ENCODE measurements around the gene RPS6KB1.
"Not testable (repeated sequence)": the region's sequence is repeated elsewhere in the genome, so short reads cannot be mapped to it uniquely, and the experiment has no call there.

The RPS6KB1 gene

DNA sequence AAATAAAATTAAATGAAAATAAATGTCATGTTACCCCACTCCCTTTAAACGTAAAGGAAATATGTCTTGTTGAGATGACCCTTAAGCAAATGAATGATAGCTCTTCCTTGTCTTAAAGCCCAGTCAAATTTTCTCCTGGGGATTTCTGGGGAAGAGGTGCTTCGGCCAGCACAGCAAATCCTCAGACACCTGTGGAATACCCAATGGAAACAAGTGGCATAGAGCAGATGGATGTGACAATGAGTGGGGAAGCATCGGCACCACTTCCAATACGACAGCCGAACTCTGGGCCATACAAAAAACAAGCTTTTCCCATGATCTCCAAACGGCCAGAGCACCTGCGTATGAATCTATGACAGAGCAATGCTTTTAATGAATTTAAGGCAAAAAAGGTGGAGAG lies 53.5 kb downstream of the RPS6KB1 start:
- not testable (repeated sequence) for DNase-seq

- not testable (repeated sequence) for DNase-seq
Observed at GRCh38 chr17:59947310-59947709, 54.4 kb downstream of the RPS6KB1 start.

- no peak for DNase-seq
Observed at GRCh38 chr17:59950049-59950448, 57.1 kb downstream of the RPS6KB1 start.

- no peak for DNase-seq
Observed at GRCh38 chr17:59954856-59955255, 61.9 kb downstream of the RPS6KB1 start.

DNA sequence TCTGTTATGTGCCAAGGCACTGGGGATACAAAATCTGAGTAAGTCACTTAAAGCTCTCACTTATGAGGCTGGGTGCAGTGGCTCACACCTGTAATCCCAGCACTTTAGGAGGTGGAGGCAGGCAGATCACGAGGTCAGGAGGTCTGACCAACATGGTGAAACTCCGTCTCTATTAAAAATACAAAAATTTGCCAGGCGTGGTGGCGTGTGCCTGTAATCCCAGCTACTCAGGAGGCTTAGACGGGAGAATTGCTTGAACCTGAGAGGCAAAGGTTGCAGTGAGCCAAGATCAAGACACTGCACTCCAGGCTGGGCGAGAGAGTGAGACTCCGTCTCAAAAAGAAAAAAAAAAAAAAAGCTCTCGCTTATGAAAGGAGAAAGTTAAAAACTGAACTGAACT lies 66.7 kb downstream of the RPS6KB1 start:
- not testable (repeated sequence) for DNase-seq

- no peak for DNase-seq
Observed at GRCh38 chr17:59962739-59963318, 69.9 kb downstream of the RPS6KB1 start.

DNA sequence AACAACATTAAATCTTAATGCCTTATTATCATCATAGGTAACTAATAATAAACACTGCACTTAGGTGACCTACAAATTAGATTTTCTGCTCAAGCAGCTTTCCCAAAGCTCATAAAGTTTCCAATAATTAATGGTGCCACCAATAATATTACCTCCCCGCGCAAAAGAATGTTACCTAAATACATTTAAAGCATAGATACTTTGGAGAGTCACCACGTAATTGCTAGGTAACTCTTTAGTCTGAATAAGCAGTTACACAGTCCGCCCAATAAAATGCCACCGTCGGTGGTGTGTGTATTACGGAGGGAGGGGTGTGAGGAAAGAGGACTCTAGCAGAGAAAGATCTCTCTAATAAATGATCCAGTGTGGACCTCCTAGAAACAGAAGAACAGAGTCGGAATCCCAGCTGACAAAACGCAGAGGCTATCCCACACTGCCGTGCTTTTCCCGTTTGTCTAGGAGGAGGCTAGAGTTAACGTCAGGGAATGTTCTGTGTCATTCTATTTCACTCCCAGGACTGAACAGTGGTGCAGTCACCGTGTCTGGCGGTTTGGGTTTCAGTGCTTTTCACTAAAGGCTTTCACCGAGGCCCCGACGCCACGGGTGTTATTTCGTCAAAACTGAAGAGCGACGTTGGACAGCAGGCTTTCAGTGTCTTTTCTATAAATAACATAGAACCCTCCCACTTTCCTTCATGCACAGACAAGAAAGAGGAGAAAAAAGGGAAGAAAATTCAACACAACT lies 71.0 kb downstream of the RPS6KB1 start:
- DNase-seq: peak; percentile 85 to 93

GRCh38 chr17:59964482-59965328 lies 71.8 kb downstream of the RPS6KB1 start, which contains the start of gene RNFT1:
Gene RNFT1 (minus strand): TSS chr17:59964740. CDS start chr17:59964663, 77 bp downstream.
- DNase-seq: peak; percentile 91 to 97

DNA sequence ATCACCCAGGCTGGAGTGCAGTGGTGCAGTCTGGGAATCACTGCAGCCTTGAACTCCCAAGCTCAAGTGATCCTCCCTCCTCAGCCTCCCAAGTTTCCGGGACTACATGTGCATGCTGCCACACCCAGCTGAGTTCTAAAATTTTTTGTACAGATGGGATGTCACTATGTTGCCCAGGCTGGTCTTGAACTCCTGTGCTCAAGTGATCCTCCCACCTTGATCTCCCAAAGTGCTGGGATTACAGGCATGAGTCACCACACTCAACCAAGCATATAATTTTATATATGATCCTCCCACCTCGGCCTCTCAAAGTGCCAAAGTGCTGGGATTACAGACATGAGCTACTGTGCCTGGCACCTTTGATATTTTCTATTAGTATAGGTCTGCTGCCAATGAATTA lies 78.8 kb downstream of the RPS6KB1 start:
- DNase-seq: not testable (repeated sequence)

DNA sequence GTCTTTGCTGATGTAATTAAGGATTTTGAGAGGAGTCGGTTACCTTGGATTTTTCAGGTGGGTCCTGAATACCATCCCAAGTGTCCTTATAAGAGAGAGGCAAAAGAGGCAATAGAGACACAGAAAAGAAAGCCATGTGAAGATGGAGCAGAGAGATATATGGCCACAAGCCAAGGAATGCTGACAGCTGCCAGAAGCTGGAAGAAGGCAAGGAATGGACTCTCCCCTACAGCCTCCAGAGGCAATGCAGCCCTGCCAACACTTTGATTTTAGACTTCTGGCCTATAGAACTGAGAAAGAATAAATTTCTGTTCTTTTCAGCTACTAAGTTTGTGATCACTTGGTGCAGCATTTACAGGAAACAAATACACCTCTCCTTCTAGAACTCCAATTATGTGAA lies 79.9 kb downstream of the RPS6KB1 start:
- DNase-seq: no peak

GRCh38 chr17:59973483-59973882 lies 80.6 kb downstream of the RPS6KB1 start:
- not testable (repeated sequence) for DNase-seq

DNA sequence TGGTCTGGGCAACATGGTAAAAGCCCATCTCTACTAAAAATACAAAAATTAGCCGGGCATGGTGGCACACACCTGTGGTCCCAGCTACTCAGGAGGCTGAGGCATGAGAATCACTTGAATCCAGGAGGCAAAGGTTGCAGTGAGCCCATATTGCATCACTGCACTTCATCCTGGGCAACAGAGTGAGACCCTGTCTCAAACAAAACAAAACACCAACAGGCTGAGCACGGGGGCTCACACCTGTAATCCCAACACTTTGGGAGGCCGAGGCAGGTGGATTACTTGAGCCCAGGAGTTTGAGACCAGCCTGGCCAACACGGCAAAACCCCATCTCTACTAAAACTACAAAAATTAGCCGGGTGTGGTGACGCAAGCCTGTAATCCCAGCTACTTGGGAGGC lies 82.2 kb downstream of the RPS6KB1 start:
- DNase-seq: not testable (repeated sequence)

GRCh38 chr17:59996608-59997007 lies 103.7 kb downstream of the RPS6KB1 start:
- DNase-seq: not testable (repeated sequence)

All from inflammatory macrophage (primary cell).